Caco-2 (cell line): ENCODE measurements around the gene KDM5A. TPM values are rescaled to one million over a fixed set of nuclear protein-coding genes. Genes with fewer than 3 reads are reported as not detected.
A peak's percentile ranks its signal among the peaks of the same experiment; 100 is the strongest.

Experiments used
- BruUV-seq: library from RNA; stranded (reverse); fragments of 400-500 nt; replicated peaks from 2 replicates; lab custom pipeline; 2021; lab: Mats Ljungman, UMichigan
- CTCF ChIA-PET: fragments of 300-600 bp; sonication (Branson Sonifier 250); formaldehyde crosslinking; loops from one replicate; lab custom pipeline; 2022; ENCODE audit warnings: antibody characterized with exemption; lab: Charles Lee
- POLR2A ChIA-PET: fragments of 300-600 bp; sonication (Branson Sonifier 250); formaldehyde crosslinking; loops from one replicate; lab custom pipeline; 2022; ENCODE audit warnings: antibody characterized with exemption; lab: Charles Lee
- DNase-seq, 2 experiments: peaks; one replicate each; pipeline versions ENCODE4 v3.0.0 to v3.0.0-alpha.2; 2020 to 2022
- H3K27me3 ChIP-seq: replicated peaks from 2 replicates; pipeline ENCODE4 v1.6.0; 2011; ENCODE audit warnings: low read length; ENCODE audit not compliant: control insufficient read depth, insufficient read depth
- H3K36me3 ChIP-seq: 2 replicates; pipeline ENCODE4 v1.5.1; 2011; ENCODE audit warnings: low read length; ENCODE audit not compliant: control insufficient read depth, insufficient read depth
- H3K4me1 ChIP-seq: fragments of 250-450 bp; sonication (Bioruptor Pico); 2 replicates; pipeline ENCODE4 v1.5.1; 2020; ENCODE audit warnings: mild to moderate bottlenecking
- H3K4me3 ChIP-seq: 2 replicates; pipeline ENCODE4 v1.5.1; 2011; ENCODE audit warnings: low read depth, mild to moderate bottlenecking, control low read depth, low read length
- H3K9me3 ChIP-seq: fragments of 250-450 bp; sonication (Bioruptor Pico); 2 replicates; pipeline ENCODE4 v1.5.1; 2020; ENCODE audit warnings: mild to moderate bottlenecking, moderate library complexity
- H3K27ac Mint-ChIP-seq: one replicate; pipeline ENCODE4 v1.8.0; 2022; ENCODE audit warnings: mixed read lengths; ENCODE audit not compliant: unreplicated experiment
- H3K27me3 Mint-ChIP-seq: one replicate; pipeline ENCODE4 v1.8.0; 2022; ENCODE audit warnings: mixed read lengths; ENCODE audit not compliant: insufficient read depth, unreplicated experiment
- H3K36me3 Mint-ChIP-seq: one replicate; pipeline ENCODE4 v1.8.0; 2022; ENCODE audit warnings: mild to moderate bottlenecking, mixed read lengths; ENCODE audit not compliant: insufficient read depth, unreplicated experiment
- H3K4me1 Mint-ChIP-seq: one replicate; pipeline ENCODE4 v1.8.0; 2022; ENCODE audit warnings: low read depth, mixed read lengths; ENCODE audit not compliant: unreplicated experiment
- H3K4me3 Mint-ChIP-seq: one replicate; pipeline ENCODE4 v1.8.0; 2022; ENCODE audit warnings: mild to moderate bottlenecking, moderate library complexity, mixed read lengths; ENCODE audit not compliant: unreplicated experiment
- H3K9me3 Mint-ChIP-seq: one replicate; pipeline ENCODE4 v1.8.0; 2022; ENCODE audit warnings: mixed read lengths; ENCODE audit not compliant: unreplicated experiment
- CTCF ChIP-seq, 2 experiments: fragments of 200-600 bp in 1 of 2; IDR thresholded peaks; 1 replicate in 1 of 2; 2 replicates in 1 of 2; pipeline versions ENCODE4 v1.5.1 to v1.8.0; 2011 to 2022; ENCODE audit warnings: antibody characterized with exemption in 1 of 2, control low read depth in 1 of 2, inconsistent platforms in 1 of 2, low read depth in 1 of 2, low read length in 1 of 2, mild to moderate bottlenecking in 1 of 2, moderate library complexity in 1 of 2; ENCODE audit not compliant: insufficient read depth in 1 of 2, severe bottlenecking in 1 of 2, unreplicated experiment in 1 of 2
- intact Hi-C: fragments of 100-400 bp; cut with micrococcal nuclease; formaldehyde crosslinking; loops from one replicate; pipeline ENCODE4 v1.10.0; 2022; ENCODE audit not compliant: unreplicated experiment
- total RNA-seq: library from RNA; stranded (reverse); gene quantifications from 2 replicates; pipeline ENCODE4 v1.2.3, GENCODE V29; 2022

The KDM5A gene
- total RNA-seq, 1 experiment from 2014 or later, result 72.7 TPM

DNA sequence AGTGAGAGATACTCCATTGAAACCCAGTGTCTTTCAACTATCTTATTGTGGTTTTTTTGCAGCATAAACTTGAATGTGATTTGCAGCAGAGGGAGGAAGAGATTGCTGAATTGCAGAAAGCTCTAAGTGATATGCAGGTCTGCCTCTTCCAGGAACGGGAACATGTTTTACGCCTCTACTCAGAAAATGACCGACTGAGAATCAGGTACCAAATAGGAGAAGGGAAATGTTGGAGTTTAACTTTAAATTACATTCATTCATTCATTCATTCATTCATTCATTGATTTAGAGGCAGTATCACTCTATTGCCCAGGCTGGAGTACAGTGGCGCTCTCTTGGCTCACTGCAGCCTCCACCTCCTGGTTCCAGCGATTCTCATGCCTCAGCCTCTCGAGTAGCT, 29.3 kb upstream of the KDM5A start:
- no TSS peak for BruUV-seq
- H3K4me3 ChIP-seq, result no peak overlapping the region
- DNase-seq, result no peak
- Mint-ChIP-seq H3K27ac (no peak overlapping the region), H3K9me3 (no peaks in the 10 kb centered on the region), H3K27me3 (no peaks in the 10 kb centered on the region), H3K4me1 (no peaks in the 10 kb centered on the region), H3K36me3 (peaks cover 53% of the 10 kb centered on the region), H3K4me3 (no peak overlapping the region)
- intact Hi-C loops, result no loop called here
- no peaks in the 10 kb centered on the region for H3K9me3 ChIP-seq
- peaks cover 2% of the 10 kb centered on the region; the same call in 1 of the 2 replicates for H3K36me3 ChIP-seq
- POLR2A ChIA-PET, result no interaction called here
- TF ChIP-seq CTCF (IDR thresholded peaks at IDR 0.05; ENCODE audit: insufficient read depth in 1 of 2, low read depth in 1 of 2, low read length in 1 of 2, severe bottlenecking in 1 of 2, unreplicated experiment in 1 of 2), result no peak
- CTCF ChIA-PET, result no interaction called here
- H3K4me1 ChIP-seq, result no peaks in the 10 kb centered on the region
- no peaks in the 10 kb centered on the region for H3K27me3 ChIP-seq

DNA sequence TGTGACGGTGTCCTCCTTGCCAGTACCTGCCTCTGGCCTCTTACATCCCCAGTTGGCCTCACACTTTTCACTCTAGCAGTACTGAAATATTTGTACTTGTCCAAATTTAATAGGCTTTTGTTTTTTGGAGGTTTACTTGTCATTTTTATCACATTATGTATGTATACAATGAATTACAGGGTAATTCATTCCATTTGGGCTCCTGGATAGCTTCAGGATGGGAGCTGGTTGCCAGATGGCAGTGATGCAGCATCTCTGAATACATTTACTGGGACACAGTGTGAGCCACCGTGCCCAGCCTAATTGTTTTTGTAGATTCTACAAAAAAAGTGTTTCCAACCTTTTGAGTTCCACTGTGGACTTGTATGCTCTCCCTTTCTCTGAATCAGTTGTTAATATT, 25.7 kb upstream of the KDM5A start:
- CTCF ChIA-PET, result no interaction called here
- Mint-ChIP-seq H3K4me3 (no peak overlapping the region), H3K27me3 (no peaks in the 10 kb centered on the region), H3K9me3 (no peaks in the 10 kb centered on the region), H3K27ac (no peak overlapping the region), H3K36me3 (peaks cover 73% of the 10 kb centered on the region), H3K4me1 (no peaks in the 10 kb centered on the region)
- POLR2A ChIA-PET, result no interaction called here
- no TSS peak for BruUV-seq
- no peak for TF ChIP-seq CTCF (IDR thresholded peaks at IDR 0.05; ENCODE audit: insufficient read depth in 1 of 2, low read depth in 1 of 2, low read length in 1 of 2, severe bottlenecking in 1 of 2, unreplicated experiment in 1 of 2)
- no peaks in the 10 kb centered on the region for H3K9me3 ChIP-seq
- no peaks in the 10 kb centered on the region for H3K4me1 ChIP-seq
- H3K27me3 ChIP-seq, result no peaks in the 10 kb centered on the region
- H3K36me3 ChIP-seq, result peaks cover 2% of the 10 kb centered on the region; the same call in 1 of the 2 replicates
- no peak for DNase-seq
- H3K4me3 ChIP-seq, result no peak overlapping the region
- intact Hi-C loops, result no loop called here

GRCh38 chr12:402029-402389, 12.9 kb upstream of the KDM5A start:
- no peaks in the 10 kb centered on the region for H3K9me3 Mint-ChIP-seq
- H3K4me3 ChIP-seq, result peak overlapping the region; percentile 62
- no peak overlapping the region for H3K27ac Mint-ChIP-seq
- BruUV-seq, result TSS peak; percentile 89
- H3K9me3 ChIP-seq, result no peaks in the 10 kb centered on the region
- TF ChIP-seq CTCF (IDR thresholded peaks at IDR 0.05; ENCODE audit: insufficient read depth in 1 of 2, low read depth in 1 of 2, low read length in 1 of 2, severe bottlenecking in 1 of 2, unreplicated experiment in 1 of 2), result peak in 1 of 2 experiments; percentile 53
- H3K4me1 ChIP-seq, result peaks cover 9% of the 10 kb centered on the region
- no peaks in the 10 kb centered on the region for H3K27me3 ChIP-seq
- ChIA-PET POLR2A (interaction anchor here (0.6 to 3.2 kb wide), 3 partner anchors 9 to 13 kb away, joined by 3 to 47 read pairs (median 4); partner anchors contain the start of gene KDM5A), CTCF (interaction anchor here (0.5 to 1.6 kb wide), 5 partner anchors 13 to 413 kb away, joined by 3 to 7 read pairs (median 4); partner anchors contain the start of gene KDM5A)
- no peaks in the 10 kb centered on the region for H3K36me3 ChIP-seq
- peak in 1 of 2 experiments; percentile 48 for DNase-seq
- H3K4me3 Mint-ChIP-seq, result no peak overlapping the region
- H3K27me3 Mint-ChIP-seq, result no peaks in the 10 kb centered on the region
- intact Hi-C loops, result no loop called here
- H3K4me1 Mint-ChIP-seq, result no peaks in the 10 kb centered on the region
- peaks cover 3% of the 10 kb centered on the region for H3K36me3 Mint-ChIP-seq
